HG03139 (cell line): ENCODE measurements around the gene ANKRD50.

Experiments used
- ATAC-seq: cut with Tn5 transposase; IDR thresholded peaks from one replicate; pipeline ENCODE4 v1.9.1; 2021; ENCODE audit not compliant: unreplicated experiment

The ANKRD50 gene, protein sequence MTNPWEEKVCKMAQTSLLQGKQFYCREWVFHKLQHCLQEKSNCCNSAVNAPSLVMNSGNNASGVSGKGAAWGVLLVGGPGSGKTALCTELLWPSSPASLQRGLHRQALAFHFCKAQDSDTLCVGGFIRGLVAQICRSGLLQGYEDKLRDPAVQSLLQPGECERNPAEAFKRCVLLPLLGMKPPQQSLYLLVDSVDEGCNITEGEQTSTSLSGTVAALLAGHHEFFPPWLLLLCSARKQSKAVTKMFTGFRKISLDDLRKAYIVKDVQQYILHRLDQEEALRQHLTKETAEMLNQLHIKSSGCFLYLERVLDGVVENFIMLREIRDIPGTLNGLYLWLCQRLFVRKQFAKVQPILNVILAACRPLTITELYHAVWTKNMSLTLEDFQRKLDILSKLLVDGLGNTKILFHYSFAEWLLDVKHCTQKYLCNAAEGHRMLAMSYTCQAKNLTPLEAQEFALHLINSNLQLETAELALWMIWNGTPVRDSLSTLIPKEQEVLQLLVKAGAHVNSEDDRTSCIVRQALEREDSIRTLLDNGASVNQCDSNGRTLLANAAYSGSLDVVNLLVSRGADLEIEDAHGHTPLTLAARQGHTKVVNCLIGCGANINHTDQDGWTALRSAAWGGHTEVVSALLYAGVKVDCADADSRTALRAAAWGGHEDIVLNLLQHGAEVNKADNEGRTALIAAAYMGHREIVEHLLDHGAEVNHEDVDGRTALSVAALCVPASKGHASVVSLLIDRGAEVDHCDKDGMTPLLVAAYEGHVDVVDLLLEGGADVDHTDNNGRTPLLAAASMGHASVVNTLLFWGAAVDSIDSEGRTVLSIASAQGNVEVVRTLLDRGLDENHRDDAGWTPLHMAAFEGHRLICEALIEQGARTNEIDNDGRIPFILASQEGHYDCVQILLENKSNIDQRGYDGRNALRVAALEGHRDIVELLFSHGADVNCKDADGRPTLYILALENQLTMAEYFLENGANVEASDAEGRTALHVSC (N-terminal part only)

DNA sequence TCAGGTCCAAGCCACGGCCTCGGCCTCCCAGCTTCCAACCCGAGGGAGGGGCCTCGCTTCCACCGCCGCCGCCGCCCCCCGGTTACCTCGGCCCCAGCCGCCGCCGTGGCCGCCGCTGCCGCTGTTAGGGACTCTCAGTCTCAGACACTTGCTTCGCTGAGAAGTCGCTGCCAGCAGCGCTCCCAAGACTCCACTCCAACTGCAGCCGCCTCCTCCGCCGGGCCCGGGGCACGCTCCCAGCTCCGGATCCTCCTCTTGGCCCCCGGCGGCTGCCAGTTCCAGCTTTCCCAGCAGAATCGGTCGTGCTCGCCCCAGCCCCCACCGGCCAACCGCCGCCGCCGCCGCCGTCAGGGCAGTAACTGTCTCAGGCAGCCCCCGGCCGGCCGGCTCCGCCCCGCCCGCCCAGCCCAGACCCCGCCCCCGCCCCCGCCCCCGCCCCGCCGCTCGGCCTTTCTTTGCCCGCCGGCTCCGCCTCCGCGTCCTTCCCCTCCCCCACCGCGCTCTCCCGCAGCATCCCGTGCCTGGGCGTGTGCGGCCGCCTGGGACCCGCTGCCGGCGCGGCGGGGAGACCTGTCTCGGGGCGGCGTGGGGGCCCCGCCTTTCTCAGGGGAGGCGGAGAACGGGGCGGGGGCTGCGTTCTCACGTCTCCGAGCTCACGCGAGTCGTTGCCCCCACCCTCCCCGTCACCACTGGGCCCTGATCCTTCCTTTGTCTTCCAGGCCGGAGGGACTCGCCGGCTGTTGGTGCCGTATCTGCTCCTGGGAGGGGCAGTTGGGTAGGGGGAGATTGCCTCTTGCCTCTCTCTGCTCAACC lies at the start of gene ANKRD50:
ANKRD50 (minus strand) TSS at position 361 of the 813 bp plus-strand sequence. CDS start 2,221 bp downstream, outside the sequence.
- ATAC-seq = peak; percentile 65

DNA sequence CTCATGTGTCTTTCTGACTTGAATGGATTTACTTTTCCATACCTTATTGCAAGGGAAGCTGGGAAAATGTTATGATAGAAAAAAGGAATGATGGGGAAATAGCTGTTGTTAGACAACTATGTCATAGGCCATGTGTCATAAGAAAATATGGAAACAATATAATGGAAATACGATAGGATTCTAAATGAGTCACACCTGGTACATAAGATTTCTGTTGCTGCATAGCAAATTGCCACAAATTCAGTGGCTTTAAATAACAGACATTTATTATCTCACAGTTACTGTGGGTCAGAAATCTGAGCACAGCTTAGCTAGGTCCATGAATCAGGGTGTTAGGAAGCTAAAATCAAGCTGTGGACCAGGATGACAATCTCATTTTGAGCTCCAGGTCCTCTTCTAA lies 44.6 kb upstream of the ANKRD50 start:
- ATAC-seq = no peak

DNA sequence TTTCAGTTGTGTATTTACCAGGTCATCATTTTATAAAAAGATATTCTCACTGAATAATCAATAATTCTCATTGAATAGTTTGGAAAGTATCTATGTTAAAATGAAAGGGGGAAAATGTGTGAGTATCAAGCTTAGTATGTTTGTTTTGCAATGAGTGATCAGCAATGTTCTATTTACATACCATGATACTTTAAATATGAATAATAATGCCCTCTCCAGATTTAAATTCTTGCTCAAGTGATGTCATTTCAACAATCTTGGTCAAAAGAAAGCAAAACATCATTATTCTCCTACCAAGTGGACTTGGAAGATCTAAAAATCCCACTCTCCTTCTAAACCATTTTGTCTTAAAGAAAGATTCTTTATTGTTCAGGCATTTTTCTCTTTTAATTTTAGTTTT lies 42.1 kb upstream of the ANKRD50 start:
- ATAC-seq = no peak

DNA sequence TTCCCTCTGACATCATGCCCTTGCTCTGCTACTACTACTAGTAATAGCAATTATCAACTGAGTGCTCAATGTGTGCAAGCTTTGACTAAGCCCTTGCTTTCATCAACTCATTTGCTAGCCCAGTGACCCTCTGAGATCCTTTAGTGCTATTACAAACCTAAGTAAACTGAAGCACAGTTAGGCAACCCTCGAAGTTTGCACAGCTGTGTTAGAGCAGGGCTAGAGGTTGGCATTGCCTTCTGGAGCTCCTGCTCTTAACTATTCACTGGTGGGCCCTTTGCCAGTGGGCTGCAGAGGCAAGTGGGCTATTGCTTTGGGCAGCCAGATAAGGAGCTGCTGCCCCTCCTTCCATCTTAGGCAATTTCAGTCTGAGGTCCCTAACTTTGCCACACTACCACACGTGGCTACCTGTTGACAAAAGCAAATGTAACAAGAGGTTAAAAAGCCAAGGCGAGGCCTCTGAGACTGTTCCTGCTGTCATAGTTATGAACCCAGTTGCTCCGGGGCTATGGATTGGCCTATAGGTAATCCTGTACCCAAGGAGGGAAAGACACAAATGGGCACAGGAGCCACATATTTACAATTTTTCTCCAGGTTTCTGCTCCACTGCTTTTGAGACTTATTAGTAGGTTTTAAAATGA lies 41.5 kb upstream of the ANKRD50 start:
- ATAC-seq = no peak

DNA sequence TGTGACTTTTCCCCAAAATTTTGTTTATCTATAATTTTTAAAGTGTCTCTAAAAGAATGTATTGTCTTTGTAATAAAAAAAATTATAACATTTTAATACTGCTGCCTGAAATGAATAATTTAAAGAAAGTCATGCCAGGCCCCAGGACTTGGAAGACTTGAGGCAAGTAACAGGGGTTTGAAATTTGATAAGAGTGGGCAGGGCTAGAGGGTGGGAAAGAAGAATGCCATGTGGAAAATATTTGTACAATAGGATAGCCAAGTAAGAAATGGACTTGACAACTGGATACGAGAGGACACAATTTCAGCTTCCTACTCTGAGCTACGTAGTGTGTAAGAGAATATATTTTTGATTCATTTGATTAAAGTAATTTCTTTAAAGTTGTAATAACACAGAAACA lies 36.9 kb upstream of the ANKRD50 start:
- no peak for ATAC-seq

DNA sequence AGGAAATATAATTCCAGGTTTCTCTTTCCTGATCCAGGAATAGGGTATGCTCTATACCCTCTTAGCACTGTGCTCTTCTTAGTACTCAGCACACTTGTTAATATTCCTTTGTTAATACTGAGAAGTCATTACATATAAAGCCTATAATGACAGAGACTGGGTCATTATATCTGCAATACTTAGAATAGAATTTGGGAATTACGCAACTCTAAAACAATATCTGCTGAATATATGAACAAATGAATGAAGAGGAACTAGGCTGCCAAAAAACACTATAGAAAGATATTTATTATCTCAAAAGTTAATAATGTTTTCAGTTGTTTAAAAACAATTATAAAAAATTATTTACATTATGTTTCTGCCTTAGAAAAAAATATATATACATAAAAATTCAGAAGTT lies 36.4 kb upstream of the ANKRD50 start:
- no peak for ATAC-seq

DNA sequence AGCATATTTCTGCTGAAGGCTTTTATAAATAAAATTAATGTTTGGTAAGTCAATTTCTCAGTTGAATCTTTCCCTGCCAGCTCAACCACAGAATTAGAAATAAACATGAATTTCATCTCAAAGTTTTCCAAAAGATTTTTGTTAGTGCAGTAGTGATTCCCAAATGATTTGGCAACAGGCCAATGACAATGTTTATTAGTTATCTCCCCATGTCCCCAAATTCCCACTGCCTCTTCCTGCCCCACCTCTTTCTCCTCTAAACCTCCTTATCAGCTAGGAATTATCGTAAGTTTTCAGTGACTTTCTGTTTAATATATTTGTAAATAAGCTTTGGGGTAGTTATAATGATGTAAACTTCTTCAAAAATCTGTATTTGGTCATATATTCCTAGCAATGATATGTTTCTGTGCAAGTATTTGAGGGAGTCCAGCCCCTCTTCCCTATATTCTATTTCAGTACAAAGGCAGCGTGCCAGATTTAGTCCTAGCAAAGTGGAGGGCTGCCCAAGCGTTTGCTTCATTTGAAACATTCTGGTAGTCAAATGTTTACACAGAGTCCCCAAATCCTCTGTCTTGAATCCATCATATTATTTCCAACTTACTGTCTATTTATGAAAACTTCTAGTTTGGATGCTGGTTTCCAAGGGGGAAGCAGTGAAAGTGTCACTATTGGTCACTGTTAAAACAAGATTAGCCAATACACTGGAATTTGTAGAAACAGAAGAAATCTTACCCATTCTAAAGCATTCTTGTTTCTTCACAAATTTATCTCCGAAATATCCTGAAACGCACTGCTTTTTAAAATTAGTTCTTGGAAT lies 33.7 kb upstream of the ANKRD50 start:
- no peak for ATAC-seq

DNA sequence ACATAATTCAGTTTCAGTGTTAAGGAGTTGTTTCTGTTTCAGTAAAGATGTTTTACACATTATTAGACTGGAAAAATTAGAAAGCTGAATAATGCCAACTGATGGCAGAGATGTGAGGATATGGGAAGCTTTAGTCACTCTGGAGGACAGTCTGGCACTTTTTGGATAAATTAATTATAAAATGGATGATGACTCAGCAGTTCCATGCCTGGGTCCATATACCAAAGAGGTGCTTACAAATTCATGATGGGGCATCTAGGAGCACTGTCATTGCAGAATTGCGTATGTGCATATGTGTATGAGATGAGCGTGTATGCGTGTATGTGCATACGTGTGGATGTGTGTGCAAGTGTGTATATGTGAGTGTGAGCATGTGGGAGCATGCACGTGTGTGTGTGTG lies 31.2 kb upstream of the ANKRD50 start:
- no peak for ATAC-seq

DNA sequence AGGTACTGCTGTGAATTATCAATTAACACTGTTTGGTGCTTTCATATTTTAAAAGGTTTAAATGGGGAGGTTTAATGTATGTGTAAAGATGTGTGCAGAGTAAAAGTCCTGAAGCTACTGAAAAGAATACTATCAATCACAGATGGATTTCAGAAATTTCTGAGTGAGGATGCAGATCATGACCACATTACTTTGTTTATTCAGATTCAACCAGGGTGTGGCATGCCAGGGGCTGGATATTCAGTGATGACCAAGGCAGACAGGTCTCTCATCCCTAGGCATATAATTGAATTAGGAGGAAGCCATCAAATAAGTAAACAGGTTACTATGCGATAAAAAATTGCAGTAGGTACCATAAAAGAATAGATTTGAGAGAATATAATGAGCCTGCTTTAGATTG lies 28.0 kb upstream of the ANKRD50 start:
- ATAC-seq = no peak

DNA sequence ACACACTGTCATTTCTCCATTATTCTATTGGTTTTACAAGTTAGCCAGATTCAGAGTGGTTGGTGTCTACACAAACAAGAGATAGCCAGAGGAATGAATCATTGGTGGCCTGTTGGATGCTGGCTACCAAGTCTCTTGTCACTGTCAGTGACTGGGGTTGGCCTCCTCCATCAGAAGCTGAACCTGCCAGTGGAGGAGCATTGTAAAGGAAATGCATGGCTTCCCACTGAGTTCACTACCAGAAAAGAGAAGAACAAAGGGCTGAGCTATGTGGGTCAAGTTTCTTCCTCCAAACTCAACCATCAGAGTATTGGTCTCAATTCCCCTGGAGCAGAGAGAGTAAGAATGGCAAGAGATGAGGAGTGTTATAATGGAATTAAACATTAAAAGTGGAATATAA lies 26.5 kb upstream of the ANKRD50 start:
- no peak for ATAC-seq

DNA sequence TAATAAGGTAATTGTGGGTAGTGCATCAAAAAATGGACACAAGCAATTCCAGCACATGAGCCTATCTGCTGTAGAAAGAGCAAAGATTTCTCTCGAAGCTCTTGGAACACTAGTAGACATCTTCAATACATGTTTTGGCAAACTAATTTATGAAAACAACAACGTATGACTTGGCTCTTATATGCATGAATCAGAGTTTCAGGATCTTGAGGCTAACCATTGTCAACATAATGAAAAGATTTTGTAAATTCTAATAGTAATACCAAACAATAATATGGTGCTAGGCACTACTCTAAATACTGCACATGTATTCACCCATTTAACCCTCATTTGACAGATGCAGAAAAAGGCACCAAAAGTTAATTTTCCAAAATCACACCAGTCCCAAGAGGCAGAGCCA lies 25.1 kb upstream of the ANKRD50 start:
- ATAC-seq = no peak

DNA sequence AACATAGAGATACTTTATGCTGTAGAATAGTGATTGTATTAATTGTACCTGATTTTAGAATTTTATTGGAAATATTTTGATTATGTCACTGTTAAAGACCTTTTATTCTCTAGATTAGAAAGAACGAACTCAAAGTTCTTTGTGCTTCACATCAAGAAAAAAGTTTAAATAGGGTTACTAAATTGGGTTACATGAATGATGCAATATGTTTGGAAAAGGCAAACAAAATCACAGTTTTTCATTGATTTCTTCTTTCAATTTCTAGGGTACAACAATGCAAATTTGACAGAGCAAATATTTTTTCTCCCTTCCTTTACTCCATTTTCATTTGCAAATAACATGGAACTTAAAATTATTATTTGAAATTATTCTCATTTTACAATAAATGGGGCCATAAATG lies 24.0 kb upstream of the ANKRD50 start:
- no peak for ATAC-seq

DNA sequence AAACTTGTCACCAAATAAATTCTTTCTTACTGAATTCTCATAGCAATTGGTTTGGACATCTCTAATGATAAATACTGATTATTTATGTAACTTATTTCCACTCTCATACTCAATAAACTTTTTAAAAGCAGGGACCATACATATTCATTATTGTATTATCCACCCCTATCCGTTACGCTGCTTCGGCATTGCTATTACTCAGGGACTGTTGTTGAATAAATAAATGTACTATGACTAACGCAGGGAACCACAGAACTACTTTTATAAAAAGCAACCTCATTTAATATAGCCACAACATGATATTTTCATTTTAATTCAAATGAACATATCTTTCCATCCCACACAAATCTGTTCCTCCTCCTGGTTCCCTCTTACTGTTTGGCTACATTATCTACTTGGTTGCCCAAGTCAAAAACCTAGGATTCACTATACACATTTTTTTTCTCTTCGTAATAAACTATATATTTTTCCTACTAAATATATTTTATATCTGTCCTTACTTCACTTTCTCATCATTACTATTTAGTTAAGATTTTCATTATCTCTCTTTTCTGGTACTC lies 14.9 kb upstream of the ANKRD50 start:
- ATAC-seq = no peak

DNA sequence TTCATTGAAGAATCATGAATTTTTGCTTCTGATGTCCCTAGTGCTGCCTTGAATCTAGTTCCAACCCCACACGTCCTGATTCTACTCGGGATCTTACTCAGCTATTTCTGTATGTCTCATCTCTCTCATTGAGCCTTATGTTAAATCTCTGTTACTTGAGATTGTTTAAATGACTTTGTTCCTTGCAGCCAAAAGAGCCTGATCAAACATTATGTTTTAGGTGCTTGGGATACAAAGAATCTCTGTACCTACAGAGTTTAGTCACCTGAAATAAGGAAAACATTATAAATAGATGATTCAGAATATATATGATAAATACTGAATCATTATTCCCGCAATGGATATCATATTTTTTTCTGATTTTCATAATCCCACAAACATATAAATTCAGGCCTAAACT lies 13.7 kb upstream of the ANKRD50 start:
- ATAC-seq = no peak

DNA sequence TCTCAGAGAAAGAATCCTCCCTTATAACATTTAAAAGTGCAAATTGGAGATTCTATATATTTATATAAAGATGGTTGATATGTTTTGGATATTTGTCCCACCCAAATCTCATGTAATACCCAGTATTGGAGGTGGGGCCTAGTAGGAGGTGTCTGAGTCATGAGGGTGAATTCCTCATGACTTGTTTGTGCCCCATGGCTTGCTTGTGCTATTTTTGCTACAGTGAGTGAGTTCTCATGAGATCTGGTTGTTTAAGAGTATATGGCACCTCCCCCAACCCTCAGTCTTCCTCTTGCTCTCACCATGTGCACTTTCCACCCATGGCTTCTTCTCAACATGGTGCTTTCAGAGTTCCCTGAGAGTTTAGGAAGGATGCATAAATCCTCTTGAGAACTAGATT lies 9.5 kb upstream of the ANKRD50 start:
- ATAC-seq = no peak

DNA sequence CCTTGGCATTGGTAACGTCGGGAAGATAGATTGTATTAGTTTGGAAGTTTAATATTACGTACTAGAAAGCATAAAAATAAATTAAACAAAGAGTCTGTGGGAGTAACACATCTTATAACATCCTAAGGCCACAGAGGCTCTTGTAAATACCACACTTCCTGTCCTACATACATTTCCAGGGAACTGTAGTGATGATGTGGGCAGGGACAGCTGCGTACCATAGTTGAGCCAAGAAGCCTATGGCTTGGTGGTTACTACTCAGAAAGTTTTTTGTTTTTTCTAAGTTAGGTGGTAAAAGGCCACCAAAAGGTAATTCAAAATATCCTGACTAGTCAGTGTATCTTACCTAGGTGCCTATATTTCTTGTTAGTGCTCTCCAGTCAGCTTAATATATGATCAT lies 4.6 kb upstream of the ANKRD50 start:
- no peak for ATAC-seq

DNA sequence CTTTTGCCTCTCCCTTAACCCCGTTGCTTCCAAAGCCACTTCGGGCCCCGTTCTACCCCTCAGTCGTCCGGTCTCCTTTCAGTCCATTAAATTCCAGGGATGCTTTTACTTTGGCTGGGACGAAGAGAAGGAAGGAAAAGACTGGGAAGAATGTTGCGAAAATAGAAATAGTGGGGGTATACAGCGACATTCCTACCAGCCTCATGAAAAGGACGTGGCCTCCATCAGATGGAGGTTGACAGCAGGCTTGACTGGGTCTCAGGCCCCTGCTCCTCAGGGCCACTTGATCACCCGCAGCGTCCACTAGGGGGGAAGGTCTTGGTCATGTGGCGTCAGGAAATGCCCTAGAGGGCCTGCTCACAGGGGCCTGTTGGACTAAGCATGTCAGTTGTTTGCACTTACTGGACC lies 657 bp upstream of the ANKRD50 start:
- peak; percentile 34 for ATAC-seq

DNA sequence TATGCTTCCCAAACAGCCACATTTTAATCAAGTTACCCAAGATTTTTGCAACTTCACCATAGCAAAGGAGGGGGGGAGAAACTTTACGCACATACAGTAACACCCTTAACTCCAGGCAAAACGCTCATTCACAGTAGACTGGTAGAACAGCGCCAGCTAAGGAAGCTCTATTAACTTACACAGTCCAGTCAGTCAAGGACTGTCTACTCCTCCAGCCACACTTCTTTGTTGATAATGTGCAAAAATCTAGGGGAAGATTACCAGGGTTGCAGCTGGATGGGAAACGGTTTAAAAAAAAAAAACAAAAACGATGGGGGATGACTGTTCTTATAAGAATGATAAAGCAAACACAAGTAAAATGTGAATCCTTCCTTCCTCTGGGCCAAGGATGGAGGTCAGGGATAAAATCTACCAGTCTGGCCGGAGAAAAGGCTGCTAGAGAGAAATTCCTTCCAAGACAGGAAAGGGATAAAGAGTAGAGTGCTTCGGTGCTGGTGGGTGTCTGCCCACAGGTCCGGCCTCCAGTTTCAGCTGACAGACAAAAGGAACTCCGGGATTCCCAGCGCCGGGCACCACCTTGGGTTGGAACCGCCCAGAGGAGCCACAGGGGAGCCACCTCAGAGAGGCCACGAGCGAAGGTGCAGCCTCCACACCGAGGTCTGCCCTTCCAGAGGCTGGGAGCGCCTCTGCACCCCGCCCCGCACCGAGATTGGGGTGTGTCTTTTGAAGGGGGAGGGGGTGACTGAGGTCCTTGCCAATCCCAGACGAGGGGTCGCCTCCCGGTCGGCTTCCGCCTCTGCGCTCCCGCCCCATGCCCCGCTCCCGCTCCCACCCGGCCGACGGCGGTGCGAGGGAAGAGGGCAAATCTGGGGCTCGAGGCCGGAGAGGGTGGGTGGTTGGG lies 811 bp downstream of the ANKRD50 start:
- ATAC-seq = peak; percentile 20
